OCI-LY1 (cell line): ENCODE measurements around the gene TIMM17B.

ENCODE experiments used
- EZH2 ChIP-seq: fragments of 200-600 bp; sonication (generic), shearing (Covaris generic); IDR thresholded peaks from 2 replicates; pipeline ENCODE4 v1.8.0; 2017; ENCODE audit warnings: borderline replicate concordance, mixed run types, mild to moderate bottlenecking, antibody characterized with exemption, low read length, moderate library complexity, mixed read lengths
- TF ChIP-seq, protein P1 (sequence below): fragments of 200-600 bp; sonication (generic), shearing (Covaris generic); IDR thresholded peaks from 2 replicates; pipeline ENCODE4 v1.5.1; 2017; ENCODE audit warnings: mild to moderate bottlenecking, antibody characterized with exemption, low read length, moderate library complexity, mixed read lengths

DNA sequence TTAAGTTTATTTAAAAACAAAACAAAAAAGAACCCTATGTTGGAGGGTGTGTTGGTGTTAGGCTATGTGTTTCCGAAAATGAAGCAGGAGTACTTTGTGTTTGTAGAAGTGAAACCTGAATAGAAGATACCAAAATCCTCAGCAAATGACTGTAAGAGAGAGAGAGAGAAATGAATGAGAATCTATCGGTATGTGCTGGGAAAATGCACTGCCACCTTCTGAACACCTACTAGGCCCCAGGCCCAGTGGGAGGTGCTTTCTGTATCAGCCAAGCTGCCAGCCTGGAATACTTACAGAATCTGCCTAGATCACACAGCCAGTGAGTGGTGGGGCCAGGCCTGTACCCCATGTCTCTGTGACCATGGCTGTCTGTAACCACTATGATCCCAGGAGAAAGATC, 36.2 kb upstream of the TIMM17B start:
- TF ChIP-seq, protein P1, sequence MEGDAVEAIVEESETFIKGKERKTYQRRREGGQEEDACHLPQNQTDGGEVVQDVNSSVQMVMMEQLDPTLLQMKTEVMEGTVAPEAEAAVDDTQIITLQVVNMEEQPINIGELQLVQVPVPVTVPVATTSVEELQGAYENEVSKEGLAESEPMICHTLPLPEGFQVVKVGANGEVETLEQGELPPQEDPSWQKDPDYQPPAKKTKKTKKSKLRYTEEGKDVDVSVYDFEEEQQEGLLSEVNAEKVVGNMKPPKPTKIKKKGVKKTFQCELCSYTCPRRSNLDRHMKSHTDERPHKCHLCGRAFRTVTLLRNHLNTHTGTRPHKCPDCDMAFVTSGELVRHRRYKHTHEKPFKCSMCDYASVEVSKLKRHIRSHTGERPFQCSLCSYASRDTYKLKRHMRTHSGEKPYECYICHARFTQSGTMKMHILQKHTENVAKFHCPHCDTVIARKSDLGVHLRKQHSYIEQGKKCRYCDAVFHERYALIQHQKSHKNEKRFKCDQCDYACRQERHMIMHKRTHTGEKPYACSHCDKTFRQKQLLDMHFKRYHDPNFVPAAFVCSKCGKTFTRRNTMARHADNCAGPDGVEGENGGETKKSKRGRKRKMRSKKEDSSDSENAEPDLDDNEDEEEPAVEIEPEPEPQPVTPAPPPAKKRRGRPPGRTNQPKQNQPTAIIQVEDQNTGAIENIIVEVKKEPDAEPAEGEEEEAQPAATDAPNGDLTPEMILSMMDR = no peak
- TF ChIP-seq EZH2 = no peak
